Stimulated activated naive B cell treated with anti-CD40 and anti-IgM and Interleukin-4, amounts not matched to agents 10 μg/mL and 1 μg/mL and 100 μg/mL, for 72 hours (primary cell): Measurements from ENCODE around the gene APOL5.

ENCODE experiments used
- ATAC-seq, 2 donors: fragments of 150-1000 bp; cut with Tn5 transposase; replicated peaks; 2 replicates each; pipeline ENCODE4 v1.10.0; 2021; ENCODE audit warnings: moderate library complexity in 1 of 2
- DNase-seq: peaks from one replicate; pipeline ENCODE4 v3.0.0; 2021
- H3K27ac Mint-ChIP-seq: one replicate; pipeline ENCODE4 v1.8.0; 2022; ENCODE audit warnings: mild to moderate bottlenecking, mixed read lengths
- H3K27me3 Mint-ChIP-seq, 2 donors: one replicate each; pipeline ENCODE4 v1.8.0; 2022; ENCODE audit warnings: mixed read lengths in 2 of 2
- H3K36me3 Mint-ChIP-seq, 2 donors: one replicate each; pipeline ENCODE4 v1.8.0; 2022; ENCODE audit warnings: mixed read lengths in 2 of 2, mild to moderate bottlenecking in 1 of 2
- H3K4me1 Mint-ChIP-seq, 2 donors: one replicate each; pipeline ENCODE4 v1.8.0; 2022; ENCODE audit warnings: mixed read lengths in 2 of 2, mild to moderate bottlenecking in 1 of 2
- H3K4me3 Mint-ChIP-seq, 2 donors: one replicate each; pipeline ENCODE4 v1.8.0; 2022; ENCODE audit warnings: mild to moderate bottlenecking in 2 of 2, mixed read lengths in 2 of 2, moderate library complexity in 1 of 2
- H3K9me3 Mint-ChIP-seq, 2 donors: one replicate each; pipeline ENCODE4 v1.8.0; 2022; ENCODE audit warnings: mixed read lengths in 2 of 2, mild to moderate bottlenecking in 1 of 2

Gene APOL5

GRCh38 chr22:35761037-35761436 is 43.4 kb downstream of the APOL5 start:
- Mint-ChIP-seq H3K36me3 (no peaks in the 10 kb centered on the region), H3K9me3 (no peaks in the 10 kb centered on the region), H3K4me3 (no peak overlapping the region), H3K27me3 (peaks cover 31 to 43% of the 10 kb centered on the region in 2 donors), H3K27ac (no peak overlapping the region), H3K4me1 (no peaks in the 10 kb centered on the region)
- ATAC-seq (no peak), DNase-seq (no peak)

- peaks cover 0 to 1% of the 10 kb centered on the region in 2 donors for H3K36me3 Mint-ChIP-seq
- DNase-seq (no peak), ATAC-seq (no peak)
- H3K4me1 Mint-ChIP-seq = no peaks in the 10 kb centered on the region
- H3K27me3 Mint-ChIP-seq = peaks cover 18 to 25% of the 10 kb centered on the region in 2 donors
- H3K9me3 Mint-ChIP-seq = no peaks in the 10 kb centered on the region
- H3K4me3 Mint-ChIP-seq = no peak overlapping the region
- no peak overlapping the region for H3K27ac Mint-ChIP-seq
Observed at GRCh38 chr22:35766654-35767580, 49.2 kb downstream of the APOL5 start.

- no peak overlapping the region for H3K27ac Mint-ChIP-seq
- H3K27me3 Mint-ChIP-seq = peaks cover 18 to 19% of the 10 kb centered on the region in 2 donors
- H3K4me3 Mint-ChIP-seq = no peak overlapping the region
- H3K36me3 Mint-ChIP-seq = peaks cover 0 to 1% of the 10 kb centered on the region in 2 donors
- ATAC-seq = no peak
- no peaks in the 10 kb centered on the region for H3K4me1 Mint-ChIP-seq
- DNase-seq = no peak
- no peaks in the 10 kb centered on the region for H3K9me3 Mint-ChIP-seq
Observed at GRCh38 chr22:35769974-35770373, 52.3 kb downstream of the APOL5 start.

DNA sequence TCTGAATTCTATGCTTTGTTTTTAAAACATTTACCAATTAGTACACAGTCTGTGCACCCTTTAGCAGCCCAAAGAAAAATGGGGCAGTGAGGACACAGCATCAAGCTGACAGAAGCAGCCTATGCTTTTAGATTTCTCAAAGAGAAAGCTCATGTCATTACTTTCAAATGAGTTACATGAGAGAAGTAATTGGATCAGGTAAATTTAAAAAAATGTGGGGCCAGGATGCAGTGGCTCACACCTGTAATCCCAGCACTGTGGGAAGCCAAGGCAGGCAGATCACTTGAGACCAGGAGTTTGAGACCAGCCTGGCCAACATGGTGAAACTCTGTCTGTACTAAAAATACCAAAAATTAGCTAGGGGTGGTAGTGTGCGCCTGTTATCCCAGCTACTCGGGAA is 57.7 kb downstream of the APOL5 start:
- H3K9me3 Mint-ChIP-seq = no peaks in the 10 kb centered on the region
- peaks cover 0 to 7% of the 10 kb centered on the region in 2 donors for H3K27me3 Mint-ChIP-seq
- no peaks in the 10 kb centered on the region for H3K36me3 Mint-ChIP-seq
- no peak overlapping the region for H3K27ac Mint-ChIP-seq
- DNase-seq (no peak), ATAC-seq (no peak)
- H3K4me3 Mint-ChIP-seq = no peak overlapping the region
- no peaks in the 10 kb centered on the region for H3K4me1 Mint-ChIP-seq

DNA sequence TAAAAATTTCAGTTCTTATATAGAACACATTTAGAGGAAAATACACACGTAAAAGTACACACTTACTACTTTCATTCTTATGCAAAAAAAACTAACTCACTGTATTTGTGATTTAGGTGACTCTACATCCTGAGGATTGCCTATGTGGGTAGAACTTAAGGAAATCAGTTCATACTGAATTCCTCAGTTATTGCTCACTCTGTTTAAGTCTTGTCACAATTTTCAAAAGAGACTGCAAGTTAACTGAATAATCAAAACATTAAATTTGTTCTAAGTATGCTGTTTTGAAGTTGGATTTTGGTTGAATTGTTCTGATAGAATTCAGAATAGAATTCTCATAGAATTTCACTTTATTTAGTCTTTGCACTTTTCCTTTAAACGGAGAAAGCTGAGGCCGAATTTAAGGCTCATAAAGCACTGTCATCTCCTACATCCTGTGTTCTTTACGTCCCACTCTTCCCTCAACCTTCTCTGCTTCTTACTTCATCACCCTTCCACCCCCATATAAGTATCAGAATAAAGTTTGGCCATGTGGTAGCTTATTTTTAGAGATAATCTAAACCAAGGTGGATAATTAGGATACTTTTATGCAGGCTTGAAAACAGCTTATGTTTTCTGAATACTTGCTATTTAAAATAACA is 59.8 kb downstream of the APOL5 start:
- ATAC-seq (no peak), DNase-seq (no peak)
- H3K9me3 Mint-ChIP-seq = no peaks in the 10 kb centered on the region
- no peak overlapping the region for H3K27ac Mint-ChIP-seq
- H3K4me3 Mint-ChIP-seq = no peak overlapping the region
- H3K4me1 Mint-ChIP-seq = no peaks in the 10 kb centered on the region
- H3K36me3 Mint-ChIP-seq = no peaks in the 10 kb centered on the region
- H3K27me3 Mint-ChIP-seq = peaks cover 6 to 7% of the 10 kb centered on the region in 2 donors
